Gastrocnemius medialis (tissue), 4 donors: ENCODE measurements around the gene VPS52. TPM values are rescaled to one million over a fixed set of nuclear protein-coding genes. Genes with fewer than 3 reads are reported as not detected.

Experiments
- ATAC-seq, 2 donors: fragments of 150-250 bp; one replicate each; pipeline ENCODE4 v1.9.1; 2016
- DNase-seq, 2 donors: peaks; one replicate each; pipeline ENCODE4 v3.0.0-alpha.2; 2019
- H3K27ac ChIP-seq, 4 donors: fragments of 200-600 bp; sonication (generic); 1 replicate in 1 of 4; 2 replicates in 3 of 4; pipeline ENCODE4 v1.5.1; 2016 to 2018; ENCODE audit warnings: mild to moderate bottlenecking in 2 of 4, moderate library complexity in 1 of 4
- H3K27me3 ChIP-seq, 3 donors: fragments of 200-600 bp; sonication (generic) in 2 of 3; 1 replicate in 1 of 3; 2 replicates in 2 of 3; pipeline versions ENCODE4 v1.5.1 to v1.6.0; 2016 to 2019; ENCODE audit warnings: mild to moderate bottlenecking in 1 of 3, moderate library complexity in 1 of 3
- H3K36me3 ChIP-seq, 2 donors: fragments of 200-600 bp; sonication (generic) in 1 of 2; one replicate each; pipeline ENCODE4 v1.5.1; 2017 to 2018
- H3K4me1 ChIP-seq, 2 donors: fragments of 200-600 bp; sonication (generic) in 1 of 2; one replicate each; pipeline ENCODE4 v1.5.1; 2016 to 2017; ENCODE audit warnings: mild to moderate bottlenecking in 2 of 2
- H3K4me3 ChIP-seq, 4 donors: fragments of 200-600 bp; sonication (generic) in 3 of 4; 1 replicate in 1 of 4; 2 replicates in 3 of 4; pipeline ENCODE4 v1.5.1; 2016 to 2019; ENCODE audit warnings: mild to moderate bottlenecking in 2 of 4
- H3K9me3 ChIP-seq, 3 donors: fragments of 200-600 bp; sonication (generic) in 2 of 3; 1 replicate in 1 of 3; 2 replicates in 2 of 3; pipeline ENCODE4 v1.5.1; 2016 to 2019
- POLR2A ChIP-seq, 2 donors: fragments of 450-650 bp; IDR thresholded peaks; one replicate each; pipeline ENCODE4 v1.6.1; 2017; ENCODE audit warnings: antibody characterized with exemption in 2 of 2, mild to moderate bottlenecking in 2 of 2, moderate library complexity in 2 of 2
- in situ Hi-C, 4 donors: fragments of 200-750 bp; cut with MboI; loops; one replicate each; pipeline versions ENCODE4 v1.15.0 to v1.8.0; 2017; ENCODE audit warnings: low sequenced_read_pairs in 4 of 4
- intact Hi-C: fragments of 100-400 bp; cut with DNase I; formaldehyde crosslinking; loops from one replicate; pipeline ENCODE4 v1.15.1; 2023; ENCODE audit warnings: low total_unique reads
- total RNA-seq, 4 donors: library from RNA; depleted of rRNA; stranded (reverse); fragments of >200 nt; gene quantifications; one replicate each; pipeline versions ENCODE4 v1.1.0 to v1.2.3, GENCODE V29; 2016
- TF ChIP-seq, protein P1 (sequence below), 5 experiments: fragments of 450-650 bp in 3 of 5; fragments of 200-600 bp in 2 of 5; sonication (generic) in 2 of 5; IDR thresholded peaks in 4 of 5; conservative IDR thresholded peaks in 1 of 5; 1 replicate in 4 of 5; 2 replicates in 1 of 5; pipeline ENCODE4 v1.5.1; 2016 to 2019; ENCODE audit warnings: antibody characterized with exemption in 5 of 5, mild to moderate bottlenecking in 3 of 5, moderate library complexity in 3 of 5

Gene VPS52
- total RNA-seq, 4 donors from 2014 or later, result 28.7 to 52.8 (median 41.2) TPM

GRCh38 chr6:33206027-33206863 is 65.4 kb downstream of the VPS52 start:
- Histone ChIP-seq H3K27ac (no peak overlapping the region), H3K9me3 (no peaks in the 10 kb centered on the region), H3K36me3 (peaks cover 0 to 39% of the 10 kb centered on the region in 2 donors), H3K4me1 (peaks cover 29 to 45% of the 10 kb centered on the region in 2 donors), H3K4me3 (no peak overlapping the region), H3K27me3 (no peaks in the 10 kb centered on the region)
- intact Hi-C loops (no loop called here), in situ Hi-C loops (no loop called here)
- TF ChIP-seq POLR2A (IDR thresholded peaks at IDR 0.05), result no peak
- TF ChIP-seq, protein P1, sequence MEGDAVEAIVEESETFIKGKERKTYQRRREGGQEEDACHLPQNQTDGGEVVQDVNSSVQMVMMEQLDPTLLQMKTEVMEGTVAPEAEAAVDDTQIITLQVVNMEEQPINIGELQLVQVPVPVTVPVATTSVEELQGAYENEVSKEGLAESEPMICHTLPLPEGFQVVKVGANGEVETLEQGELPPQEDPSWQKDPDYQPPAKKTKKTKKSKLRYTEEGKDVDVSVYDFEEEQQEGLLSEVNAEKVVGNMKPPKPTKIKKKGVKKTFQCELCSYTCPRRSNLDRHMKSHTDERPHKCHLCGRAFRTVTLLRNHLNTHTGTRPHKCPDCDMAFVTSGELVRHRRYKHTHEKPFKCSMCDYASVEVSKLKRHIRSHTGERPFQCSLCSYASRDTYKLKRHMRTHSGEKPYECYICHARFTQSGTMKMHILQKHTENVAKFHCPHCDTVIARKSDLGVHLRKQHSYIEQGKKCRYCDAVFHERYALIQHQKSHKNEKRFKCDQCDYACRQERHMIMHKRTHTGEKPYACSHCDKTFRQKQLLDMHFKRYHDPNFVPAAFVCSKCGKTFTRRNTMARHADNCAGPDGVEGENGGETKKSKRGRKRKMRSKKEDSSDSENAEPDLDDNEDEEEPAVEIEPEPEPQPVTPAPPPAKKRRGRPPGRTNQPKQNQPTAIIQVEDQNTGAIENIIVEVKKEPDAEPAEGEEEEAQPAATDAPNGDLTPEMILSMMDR (IDR thresholded peaks at IDR 0.05 in 4 of 5, conservative IDR thresholded peaks at IDR 0.05 in 1 of 5), result no peak
- no peak for ATAC-seq
- DNase-seq, result no peak

GRCh38 chr6:33205191-33206026 is 66.3 kb downstream of the VPS52 start:
- Histone ChIP-seq H3K27ac (peak overlapping the region; percentile 75 to 89 (median 82)), H3K4me1 (peaks cover 30 to 46% of the 10 kb centered on the region in 2 donors), H3K4me3 (peak overlapping the region; percentile 70 to 91 (median 82)), H3K27me3 (no peaks in the 10 kb centered on the region), H3K9me3 (no peaks in the 10 kb centered on the region), H3K36me3 (peaks cover 0 to 33% of the 10 kb centered on the region in 2 donors)
- no peak for TF ChIP-seq POLR2A (IDR thresholded peaks at IDR 0.05)
- TF ChIP-seq, protein P1 (IDR thresholded peaks at IDR 0.05 in 4 of 5, conservative IDR thresholded peaks at IDR 0.05 in 1 of 5), result no peak
- intact Hi-C loops (no loop called here), in situ Hi-C loops (no loop called here)
- ATAC-seq (no peak), DNase-seq (no peak)

DNA sequence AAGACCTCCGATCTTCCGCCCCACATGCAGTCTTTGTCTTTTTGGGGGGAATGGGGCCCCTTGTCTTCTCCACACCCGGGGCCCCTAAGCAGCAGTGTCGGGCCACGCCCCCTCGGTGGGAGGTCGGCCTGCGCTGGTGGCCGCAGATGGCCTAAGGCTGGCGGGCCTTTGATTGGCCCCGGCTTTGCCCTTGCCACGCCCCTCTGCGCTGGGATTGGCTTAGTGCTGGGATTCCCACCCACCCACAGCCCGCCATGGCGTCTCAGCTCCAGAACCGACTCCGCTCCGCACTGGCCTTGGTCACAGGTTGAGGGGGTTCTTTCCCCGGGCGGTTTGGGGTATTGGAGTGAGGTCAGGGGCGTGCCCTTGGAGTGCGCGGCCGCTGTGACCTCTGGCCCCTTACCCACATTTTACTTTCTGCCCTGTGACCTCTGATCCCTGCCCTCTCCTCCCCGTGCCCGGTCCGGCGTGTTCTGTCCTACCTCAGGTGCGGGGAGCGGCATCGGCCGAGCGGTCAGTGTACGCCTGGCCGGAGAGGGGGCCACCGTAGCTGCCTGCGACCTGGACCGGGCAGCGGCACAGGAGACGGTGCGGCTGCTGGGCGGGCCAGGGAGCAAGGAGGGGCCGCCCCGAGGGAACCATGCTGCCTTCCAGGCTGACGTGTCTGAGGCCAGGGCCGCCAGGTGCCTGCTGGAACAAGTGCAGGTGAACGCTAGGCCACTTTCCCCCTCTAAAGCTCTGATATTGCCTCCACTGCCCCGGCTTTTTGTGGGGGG is 67.1 kb downstream of the VPS52 start, which contains the start of gene HSD17B8:
HSD17B8 (plus strand) TSS at position 241 of the 776 bp plus-strand sequence; CDS start at position 255, 14 bp downstream.
- no peaks in the 10 kb centered on the region for H3K9me3 ChIP-seq
- ATAC-seq (peak; percentile 46 to 52), DNase-seq (peak; percentile 92 to 94)
- H3K4me3 ChIP-seq, result peak within 1 kb of the TSS; percentile 70 to 91 (median 82)
- H3K27me3 ChIP-seq, result no peaks in the 10 kb centered on the region
- peaks cover 30 to 48% of the 10 kb centered on the region in 2 donors for H3K4me1 ChIP-seq
- in situ Hi-C loops, result no loop called here
- H3K27ac ChIP-seq, result peak within 1 kb of the TSS; percentile 75 to 89 (median 82)
- intact Hi-C loops, result loop anchor here (5.0 kb wide), 3 partner anchors 213 to 1077 kb away; partner anchors contain the start of genes ATF6B and CUTA
- H3K36me3 ChIP-seq, result peaks cover 0 to 25% of the 10 kb centered on the region in 2 donors
- peak; percentile 34 to 35 for TF ChIP-seq POLR2A (IDR thresholded peaks at IDR 0.05)
- TF ChIP-seq, protein P1 (IDR thresholded peaks at IDR 0.05 in 4 of 5, conservative IDR thresholded peaks at IDR 0.05 in 1 of 5), result no peak

GRCh38 chr6:33204165-33204414 is 67.6 kb downstream of the VPS52 start:
- Histone ChIP-seq H3K27me3 (no peaks in the 10 kb centered on the region), H3K36me3 (peaks cover 0 to 23% of the 10 kb centered on the region in 2 donors), H3K4me1 (peaks cover 35 to 53% of the 10 kb centered on the region in 2 donors), H3K9me3 (no peaks in the 10 kb centered on the region), H3K27ac (peak overlapping the region; percentile 75 to 89 (median 82)), H3K4me3 (peak overlapping the region; percentile 70 to 91 (median 82))
- in situ Hi-C loops (no loop called here), intact Hi-C loops (loop anchor here (5.0 kb wide), 3 partner anchors 213 to 1077 kb away; partner anchors contain the start of genes ATF6B and CUTA)
- DNase-seq (no peak), ATAC-seq (no peak)
- TF ChIP-seq POLR2A (IDR thresholded peaks at IDR 0.05), result no peak
- TF ChIP-seq, protein P1 (IDR thresholded peaks at IDR 0.05 in 4 of 5, conservative IDR thresholded peaks at IDR 0.05 in 1 of 5), result no peak
